Esophagus squamous epithelium (tissue), 4 donors: Measurements from ENCODE around the gene MYOG.

ENCODE experiments used
- CTCF ChIP-seq, 6 experiments: fragments of 450-650 bp in 4 of 6; fragments of 200-600 bp in 2 of 6; sonication (generic) in 2 of 6; IDR thresholded peaks; one replicate each; pipeline ENCODE4 v1.5.1; 2016 to 2019; ENCODE audit warnings: antibody characterized with exemption in 6 of 6, mild to moderate bottlenecking in 4 of 6, moderate library complexity in 4 of 6
- POLR2A ChIP-seq, 4 donors: fragments of 450-650 bp; IDR thresholded peaks; one replicate each; pipeline ENCODE4 v1.6.1; 2017; ENCODE audit warnings: antibody characterized with exemption in 4 of 4, mild to moderate bottlenecking in 4 of 4, moderate library complexity in 3 of 4

DNA sequence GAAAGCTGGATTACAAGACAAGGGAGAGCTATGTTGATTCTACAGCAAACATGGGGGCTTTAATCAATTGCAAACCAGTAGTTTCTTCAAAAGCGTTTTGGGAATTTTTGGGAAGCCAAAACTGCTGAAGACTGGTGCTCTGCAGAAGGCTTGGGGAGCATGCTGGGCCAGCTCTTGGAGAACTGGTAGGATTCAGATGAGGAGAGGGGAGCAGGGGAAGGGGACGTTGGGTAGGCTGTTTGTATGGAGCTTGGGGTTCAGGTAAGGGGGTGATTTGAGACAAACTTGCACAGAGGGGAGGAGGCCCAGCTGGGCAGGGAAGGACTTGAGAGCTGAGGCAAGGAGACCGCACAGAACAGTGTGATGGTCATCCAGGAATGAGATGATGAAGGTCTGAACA lies 2.6 kb upstream of the MYOG start:
- TF ChIP-seq CTCF (IDR thresholded peaks at IDR 0.05) = no peak
- TF ChIP-seq POLR2A (IDR thresholded peaks at IDR 0.05) = no peak
